Activated CD4-positive, alpha-beta memory T cell treated with anti-CD3 and anti-CD28 coated beads, Interleukin-2, amount 10 ng/mL, durations not matched to agents 7 days and 5 days (primary cell): ENCODE data around the gene RDH14. TPM values are rescaled to one million over a fixed set of nuclear protein-coding genes. Genes with fewer than 3 reads are reported as not detected.

Experiments used
- CTCF ChIA-PET: fragments of 350-600 bp; sonication (Branson Sonifier 250); formaldehyde crosslinking; loops from one replicate; lab custom pipeline; 2021; ENCODE audit warnings: antibody characterized with exemption, inconsistent platforms; lab: Charles Lee
- POLR2A ChIA-PET: fragments of 350-600 bp; sonication (Branson Sonifier 250); formaldehyde crosslinking; loops from one replicate; lab custom pipeline; 2021; ENCODE audit warnings: antibody characterized with exemption; lab: Charles Lee
- DNase-seq: peaks from one replicate; pipeline ENCODE4 v3.0.0-alpha.2; 2020
- H3K27ac Mint-ChIP-seq: one replicate; pipeline ENCODE4 v1.8.0; 2021; ENCODE audit warnings: mild to moderate bottlenecking, mixed read lengths
- H3K27me3 Mint-ChIP-seq: one replicate; pipeline ENCODE4 v1.8.0; 2021; ENCODE audit warnings: mixed read lengths
- H3K36me3 Mint-ChIP-seq: one replicate; pipeline ENCODE4 v1.8.0; 2021; ENCODE audit warnings: low read depth, mixed read lengths
- H3K4me1 Mint-ChIP-seq: one replicate; pipeline ENCODE4 v1.8.0; 2021; ENCODE audit warnings: mixed read lengths
- H3K4me3 Mint-ChIP-seq: one replicate; pipeline ENCODE4 v1.8.0; 2021; ENCODE audit warnings: mild to moderate bottlenecking, mixed read lengths
- H3K9me3 Mint-ChIP-seq: one replicate; pipeline ENCODE4 v1.8.0; 2021; ENCODE audit warnings: mixed read lengths
- total RNA-seq, 2 experiments: library from RNA; stranded (reverse); gene quantifications; one replicate each; pipeline ENCODE4 v1.2.3, GENCODE V29; 2021

The RDH14 gene
- total RNA-seq, 2 experiments from 2014 or later = 13.2 to 14.0 TPM

DNA sequence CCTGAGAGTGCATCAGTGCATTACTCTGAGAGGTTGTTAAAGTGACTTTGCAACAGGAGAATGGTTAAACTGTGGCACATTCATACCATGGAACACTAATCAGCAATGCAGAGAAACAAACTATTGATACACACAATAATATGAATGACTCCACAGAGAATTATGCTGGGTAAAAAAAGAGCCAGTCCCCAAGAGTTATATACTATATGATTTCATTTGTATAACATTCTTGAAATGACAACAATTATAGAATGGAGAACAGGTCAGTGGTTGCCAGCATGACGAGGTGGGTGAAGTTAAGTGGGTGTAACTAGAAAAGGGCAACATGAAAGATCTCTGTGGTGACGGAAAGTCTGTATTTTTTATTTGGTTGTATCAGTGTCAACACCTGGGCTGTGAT lies 31.9 kb upstream of the RDH14 start:
- Mint-ChIP-seq H3K9me3 (peaks cover 2% of the 10 kb centered on the region), H3K27me3 (no peaks in the 10 kb centered on the region), H3K27ac (no peak overlapping the region), H3K4me3 (no peak overlapping the region), H3K4me1 (no peaks in the 10 kb centered on the region), H3K36me3 (no peaks in the 10 kb centered on the region)
- ChIA-PET POLR2A (no interaction called here), CTCF (no interaction called here)
- no peak for DNase-seq

DNA sequence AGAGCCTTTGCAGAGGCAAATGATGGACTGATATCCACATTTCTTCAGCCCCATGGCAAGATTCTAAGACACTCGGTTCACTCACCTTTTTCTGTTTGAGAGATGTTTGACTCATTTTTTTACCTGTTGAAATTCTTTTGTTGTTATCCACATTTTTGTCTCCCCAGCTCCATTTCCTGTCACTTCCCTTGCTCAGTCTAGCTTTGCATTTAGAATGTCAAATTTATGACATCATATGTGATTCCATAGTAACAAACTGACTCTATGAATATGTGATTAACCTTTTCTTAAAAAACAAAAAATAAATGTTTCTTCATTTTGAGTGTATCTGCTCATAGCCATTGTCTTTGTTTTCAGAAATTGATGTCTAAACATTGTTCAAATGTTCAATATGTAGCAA lies 28.9 kb upstream of the RDH14 start, which contains the start of gene NT5C1B:
Gene NT5C1B, minus strand, starts transcription at position 216 of the 400 bp plus-strand sequence. Its CDS starts 101 bp downstream, at position 115.
- Mint-ChIP-seq H3K36me3 (no peaks in the 10 kb centered on the region), H3K9me3 (peaks cover 5% of the 10 kb centered on the region), H3K27me3 (no peaks in the 10 kb centered on the region), H3K27ac (no peak within 1 kb of the TSS), H3K4me3 (no peak within 1 kb of the TSS), H3K4me1 (no peaks in the 10 kb centered on the region)
- CTCF ChIA-PET = no interaction called here
- no peak for DNase-seq
- POLR2A ChIA-PET = no interaction called here

DNA sequence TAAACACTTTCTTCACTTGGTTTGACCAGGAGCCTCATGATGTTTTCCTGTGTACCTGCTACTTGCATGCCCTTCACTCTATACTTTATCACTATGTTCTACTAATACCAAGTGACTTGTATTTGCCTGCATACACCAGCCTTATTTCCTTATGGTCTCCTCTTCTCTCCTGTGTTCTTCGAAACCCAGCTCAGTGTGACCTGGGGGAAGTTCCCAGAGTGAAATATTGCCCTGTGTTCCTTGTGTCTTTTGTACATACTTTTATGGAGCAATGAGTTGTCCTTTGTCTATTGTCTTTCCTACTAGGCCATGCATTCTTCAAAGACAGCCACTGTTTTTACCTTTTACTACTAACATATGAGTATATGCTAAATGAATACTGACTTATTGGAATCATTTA lies 28.3 kb upstream of the RDH14 start:
- no peaks in the 10 kb centered on the region for H3K27me3 Mint-ChIP-seq
- H3K4me1 Mint-ChIP-seq = no peaks in the 10 kb centered on the region
- no peak for DNase-seq
- H3K36me3 Mint-ChIP-seq = no peaks in the 10 kb centered on the region
- H3K4me3 Mint-ChIP-seq = no peak overlapping the region
- ChIA-PET POLR2A (no interaction called here), CTCF (no interaction called here)
- peaks cover 5% of the 10 kb centered on the region for H3K9me3 Mint-ChIP-seq
- no peak overlapping the region for H3K27ac Mint-ChIP-seq

DNA sequence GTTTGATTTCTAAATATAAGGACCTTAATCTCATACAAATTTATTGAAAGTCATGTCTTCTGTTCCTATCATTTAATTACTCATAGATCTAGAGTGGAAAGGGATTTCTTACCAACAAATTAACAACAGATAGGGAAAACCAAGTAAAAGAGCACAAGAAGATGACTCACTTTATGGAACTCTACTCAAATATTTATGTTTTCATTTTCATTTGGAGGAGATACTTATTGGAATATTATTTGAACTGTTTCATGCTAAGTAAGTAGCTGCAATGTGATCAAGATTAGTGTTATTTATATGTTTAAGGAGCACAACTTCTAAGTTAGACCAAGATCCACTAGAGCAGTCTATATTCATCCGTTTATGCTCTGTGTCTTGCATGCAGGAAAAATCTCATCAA lies 27.6 kb upstream of the RDH14 start:
- ChIA-PET POLR2A (no interaction called here), CTCF (no interaction called here)
- no peaks in the 10 kb centered on the region for H3K36me3 Mint-ChIP-seq
- peaks cover 5% of the 10 kb centered on the region for H3K9me3 Mint-ChIP-seq
- H3K27me3 Mint-ChIP-seq = no peaks in the 10 kb centered on the region
- no peaks in the 10 kb centered on the region for H3K4me1 Mint-ChIP-seq
- H3K4me3 Mint-ChIP-seq = no peak overlapping the region
- no peak for DNase-seq
- H3K27ac Mint-ChIP-seq = no peak overlapping the region

GRCh38 chr2:18585526-18585925 lies 25.1 kb upstream of the RDH14 start:
- Mint-ChIP-seq H3K27me3 (no peaks in the 10 kb centered on the region), H3K27ac (no peak overlapping the region), H3K4me1 (no peaks in the 10 kb centered on the region), H3K36me3 (no peaks in the 10 kb centered on the region), H3K4me3 (no peak overlapping the region), H3K9me3 (peaks cover 3% of the 10 kb centered on the region)
- no peak for DNase-seq
- CTCF ChIA-PET = no interaction called here
- POLR2A ChIA-PET = interaction anchor here (1.6 kb wide), 1 partner anchor 15 kb away, joined by 3 read pairs; no protein-coding TSS in a partner anchor

DNA sequence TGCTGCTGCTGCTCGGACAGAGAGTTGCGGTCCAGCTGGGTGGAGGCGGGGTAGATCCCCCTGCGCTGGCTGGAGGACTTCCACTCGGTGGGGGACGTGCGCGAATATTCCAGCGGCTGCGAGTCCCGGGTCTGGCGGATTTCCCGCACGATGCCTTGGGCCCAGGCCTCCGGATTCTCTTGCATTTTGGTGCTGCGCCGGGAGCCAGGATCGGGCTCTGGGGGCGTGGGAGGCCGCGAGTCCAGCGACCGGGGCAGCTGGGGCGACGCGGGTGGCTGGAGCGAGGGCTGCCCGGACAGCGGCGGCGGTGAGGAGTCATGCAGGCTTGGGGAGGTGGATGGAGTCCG lies 24.1 kb upstream of the RDH14 start:
- POLR2A ChIA-PET = no interaction called here
- Mint-ChIP-seq H3K36me3 (no peaks in the 10 kb centered on the region), H3K4me3 (no peak overlapping the region), H3K9me3 (peaks cover 3% of the 10 kb centered on the region), H3K4me1 (no peaks in the 10 kb centered on the region), H3K27ac (no peak overlapping the region), H3K27me3 (no peaks in the 10 kb centered on the region)
- CTCF ChIA-PET = no interaction called here
- no peak for DNase-seq

GRCh38 chr2:18583905-18584607 lies 23.6 kb upstream of the RDH14 start:
- POLR2A ChIA-PET = no interaction called here
- no peak overlapping the region for H3K27ac Mint-ChIP-seq
- no peaks in the 10 kb centered on the region for H3K36me3 Mint-ChIP-seq
- H3K27me3 Mint-ChIP-seq = no peaks in the 10 kb centered on the region
- H3K4me1 Mint-ChIP-seq = no peaks in the 10 kb centered on the region
- peaks cover 3% of the 10 kb centered on the region for H3K9me3 Mint-ChIP-seq
- DNase-seq = no peak
- H3K4me3 Mint-ChIP-seq = no peak overlapping the region
- CTCF ChIA-PET = no interaction called here

DNA sequence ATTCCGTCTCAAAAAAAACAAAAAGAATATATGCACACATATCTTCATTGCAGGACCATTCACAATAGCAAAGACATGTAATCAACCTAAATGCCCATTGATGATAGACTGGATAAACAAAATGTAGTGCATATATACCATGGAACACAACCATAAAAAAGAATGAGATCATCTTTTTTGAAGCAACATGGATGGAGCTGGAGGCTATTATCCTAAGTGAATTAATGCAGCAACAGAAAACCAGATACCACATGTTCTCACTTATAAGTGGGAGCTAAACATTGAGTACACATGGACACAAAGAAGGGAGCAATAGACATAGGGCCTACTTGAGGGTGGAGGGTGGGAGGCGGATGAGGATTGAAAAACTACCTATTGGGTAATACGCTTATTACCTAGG lies 20.2 kb upstream of the RDH14 start:
- H3K4me1 Mint-ChIP-seq = no peaks in the 10 kb centered on the region
- DNase-seq = no peak
- H3K27me3 Mint-ChIP-seq = no peaks in the 10 kb centered on the region
- peaks cover 10% of the 10 kb centered on the region for H3K9me3 Mint-ChIP-seq
- H3K4me3 Mint-ChIP-seq = no peak overlapping the region
- no peaks in the 10 kb centered on the region for H3K36me3 Mint-ChIP-seq
- CTCF ChIA-PET = no interaction called here
- no peak overlapping the region for H3K27ac Mint-ChIP-seq
- POLR2A ChIA-PET = interaction anchor here (0.6 kb wide), 1 partner anchor 1490 kb away, joined by 3 read pairs; no protein-coding TSS in a partner anchor

- H3K4me1 Mint-ChIP-seq = no peaks in the 10 kb centered on the region
- H3K27me3 Mint-ChIP-seq = no peaks in the 10 kb centered on the region
- no peak overlapping the region for H3K27ac Mint-ChIP-seq
- POLR2A ChIA-PET = no interaction called here
- no peak for DNase-seq
- CTCF ChIA-PET = no interaction called here
- no peak overlapping the region for H3K4me3 Mint-ChIP-seq
- peaks cover 7% of the 10 kb centered on the region for H3K9me3 Mint-ChIP-seq
- H3K36me3 Mint-ChIP-seq = no peaks in the 10 kb centered on the region
Observed at GRCh38 chr2:18578033-18578432, 17.6 kb upstream of the RDH14 start.

DNA sequence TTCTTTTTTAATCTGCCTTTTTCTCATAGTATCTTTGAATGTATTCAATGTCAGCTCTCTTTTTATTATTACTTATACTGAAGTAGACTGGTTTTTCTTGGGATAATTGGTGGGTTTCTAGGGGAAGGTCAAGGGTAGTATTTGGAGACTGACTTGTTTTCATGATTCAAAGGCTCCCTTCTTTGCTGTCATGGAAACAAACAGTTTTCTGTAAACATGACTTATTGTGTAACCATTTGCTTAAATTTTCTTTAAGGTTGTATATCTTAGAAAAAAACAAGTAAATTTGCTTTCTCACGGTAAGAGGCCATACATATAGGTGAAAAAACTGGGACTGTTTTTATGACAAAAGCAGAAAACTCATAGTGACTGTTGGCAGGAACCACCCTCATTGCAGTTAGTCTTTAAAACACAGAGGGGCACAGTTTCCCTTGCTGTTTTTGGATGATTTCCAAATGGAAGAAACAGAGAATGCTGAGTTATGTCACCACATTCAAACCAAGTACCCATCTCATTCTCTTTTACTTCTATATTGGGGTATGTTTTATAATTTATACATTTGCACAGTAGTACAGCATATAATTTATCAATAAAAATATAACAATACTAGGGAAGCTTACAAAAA lies 5.8 kb upstream of the RDH14 start:
- no peak overlapping the region for H3K4me3 Mint-ChIP-seq
- H3K9me3 Mint-ChIP-seq = no peaks in the 10 kb centered on the region
- peaks cover 6% of the 10 kb centered on the region for H3K36me3 Mint-ChIP-seq
- no peak for DNase-seq
- H3K27ac Mint-ChIP-seq = no peak overlapping the region
- H3K4me1 Mint-ChIP-seq = peaks cover 4% of the 10 kb centered on the region
- POLR2A ChIA-PET = no interaction called here
- CTCF ChIA-PET = no interaction called here
- no peaks in the 10 kb centered on the region for H3K27me3 Mint-ChIP-seq

- ChIA-PET POLR2A (interaction anchor here (0.6 to 2.5 kb wide), 8 partner anchors 9 to 1340 kb away, joined by 3 to 19 read pairs (median 5); partner anchors contain the start of genes GEN1, SMC6 and TTC32), CTCF (interaction anchor here (0.8 kb wide), 1 partner anchor 40 kb away, joined by 3 read pairs; no protein-coding TSS in a partner anchor)
- no peaks in the 10 kb centered on the region for H3K9me3 Mint-ChIP-seq
- no peak for DNase-seq
- H3K4me1 Mint-ChIP-seq = peaks cover 33% of the 10 kb centered on the region
- peaks cover 22% of the 10 kb centered on the region for H3K36me3 Mint-ChIP-seq
- peak overlapping the region; percentile 83 for H3K27ac Mint-ChIP-seq
- H3K4me3 Mint-ChIP-seq = peak overlapping the region; percentile 81
- no peaks in the 10 kb centered on the region for H3K27me3 Mint-ChIP-seq
Observed at GRCh38 chr2:18560797-18561085, 288 bp upstream of the RDH14 start.

DNA sequence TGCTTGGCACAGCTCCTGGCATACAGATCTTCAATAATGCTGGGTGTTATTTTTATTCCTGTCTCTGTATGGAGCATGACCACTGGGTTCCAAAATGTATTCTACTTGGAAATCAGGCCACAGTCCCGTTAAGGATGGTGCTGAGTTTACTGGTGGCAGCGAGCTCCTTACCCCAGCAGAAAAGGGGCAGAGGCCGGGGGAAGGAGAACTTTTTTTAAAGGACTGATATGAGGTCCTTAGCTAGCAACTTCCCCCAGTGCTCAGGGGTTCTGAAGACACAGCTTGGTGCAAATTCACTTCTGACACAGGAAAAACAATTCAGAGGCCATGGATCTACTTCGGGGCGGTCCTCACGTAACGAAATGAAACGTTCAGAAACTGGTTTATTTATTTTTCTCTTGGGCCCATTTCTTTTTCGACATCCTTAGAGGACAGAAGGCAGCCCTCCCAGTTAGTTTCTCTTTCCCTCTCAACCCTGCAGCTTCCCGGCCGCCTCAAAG lies 872 bp downstream of the RDH14 start:
- CTCF ChIA-PET = interaction anchor here (1.0 kb wide), 1 partner anchor 39 kb away, joined by 3 read pairs; no protein-coding TSS in a partner anchor
- DNase-seq = no peak
- no peaks in the 10 kb centered on the region for H3K27me3 Mint-ChIP-seq

GRCh38 chr2:18558458-18558857 lies 2.0 kb downstream of the RDH14 start:
- peaks cover 33% of the 10 kb centered on the region for H3K36me3 Mint-ChIP-seq
- CTCF ChIA-PET = no interaction called here
- DNase-seq = no peak
- H3K27ac Mint-ChIP-seq = no peak overlapping the region
- H3K9me3 Mint-ChIP-seq = no peaks in the 10 kb centered on the region
- H3K27me3 Mint-ChIP-seq = no peaks in the 10 kb centered on the region
- POLR2A ChIA-PET = interaction anchor here (1.1 kb wide), 1 partner anchor 789 kb away, joined by 3 read pairs; no protein-coding TSS in a partner anchor
- no peak overlapping the region for H3K4me3 Mint-ChIP-seq
- H3K4me1 Mint-ChIP-seq = peaks cover 33% of the 10 kb centered on the region

More for the DNA sequence above, 872 bp downstream of the RDH14 start:
- Mint-ChIP-seq H3K27ac (peak overlapping the region; percentile 95), H3K9me3 (no peaks in the 10 kb centered on the region), H3K36me3 (peaks cover 27% of the 10 kb centered on the region), H3K4me1 (peaks cover 33% of the 10 kb centered on the region), H3K4me3 (peak overlapping the region; percentile 92)
- POLR2A ChIA-PET = interaction anchor here (1.0 to 2.5 kb wide), 10 partner anchors 10 to 1493 kb away, joined by 3 to 19 read pairs (median 5); partner anchors contain the start of gene TTC32
